GM10266 (cell line): ENCODE results near the gene IRF2.
"Not testable (repeated sequence)": the region's sequence is repeated elsewhere in the genome, so short reads cannot be mapped to it uniquely, and the experiment has no call there.

Source experiments
- DNase-seq: peaks from one replicate; pipeline ENCODE4 v3.0.0; 2012; ENCODE audit errors: extremely low spot score
- TF ChIP-seq, protein P1 (sequence below): IDR thresholded peaks from 2 replicates; pipeline ENCODE4 v1.5.1; 2012; ENCODE audit warnings: mild to moderate bottlenecking, low read depth; ENCODE audit not compliant: control insufficient read depth, insufficient read depth; ENCODE audit errors: missing control alignments

Gene IRF2

DNA sequence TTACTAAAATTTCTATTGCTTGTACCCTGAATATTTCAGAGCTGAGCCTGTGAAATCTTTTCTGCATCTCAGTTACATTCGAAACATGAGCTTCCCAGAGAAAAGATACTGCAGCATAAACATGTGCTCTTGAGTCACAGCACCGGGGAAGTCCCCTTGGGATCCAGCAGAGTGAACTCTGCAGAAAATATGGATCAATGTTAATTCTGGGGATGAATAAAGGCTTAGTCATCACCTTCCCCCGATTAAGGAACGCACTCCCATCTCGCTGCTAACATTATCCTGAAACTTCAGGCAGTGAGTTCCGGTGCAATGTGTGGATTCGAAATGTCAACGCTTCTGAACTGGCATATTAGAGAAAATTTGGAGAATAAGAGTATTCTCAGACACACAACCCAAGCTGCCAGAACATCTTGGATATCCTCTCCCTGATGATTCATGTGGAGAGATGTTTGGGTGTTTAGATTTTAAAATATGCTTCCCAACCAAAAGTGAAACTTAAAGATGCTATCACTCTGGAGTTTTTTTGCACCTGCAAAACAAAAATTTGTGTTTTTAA is 90.8 kb downstream of the IRF2 start:
- TF ChIP-seq, protein P1, sequence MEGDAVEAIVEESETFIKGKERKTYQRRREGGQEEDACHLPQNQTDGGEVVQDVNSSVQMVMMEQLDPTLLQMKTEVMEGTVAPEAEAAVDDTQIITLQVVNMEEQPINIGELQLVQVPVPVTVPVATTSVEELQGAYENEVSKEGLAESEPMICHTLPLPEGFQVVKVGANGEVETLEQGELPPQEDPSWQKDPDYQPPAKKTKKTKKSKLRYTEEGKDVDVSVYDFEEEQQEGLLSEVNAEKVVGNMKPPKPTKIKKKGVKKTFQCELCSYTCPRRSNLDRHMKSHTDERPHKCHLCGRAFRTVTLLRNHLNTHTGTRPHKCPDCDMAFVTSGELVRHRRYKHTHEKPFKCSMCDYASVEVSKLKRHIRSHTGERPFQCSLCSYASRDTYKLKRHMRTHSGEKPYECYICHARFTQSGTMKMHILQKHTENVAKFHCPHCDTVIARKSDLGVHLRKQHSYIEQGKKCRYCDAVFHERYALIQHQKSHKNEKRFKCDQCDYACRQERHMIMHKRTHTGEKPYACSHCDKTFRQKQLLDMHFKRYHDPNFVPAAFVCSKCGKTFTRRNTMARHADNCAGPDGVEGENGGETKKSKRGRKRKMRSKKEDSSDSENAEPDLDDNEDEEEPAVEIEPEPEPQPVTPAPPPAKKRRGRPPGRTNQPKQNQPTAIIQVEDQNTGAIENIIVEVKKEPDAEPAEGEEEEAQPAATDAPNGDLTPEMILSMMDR = no peak
- DNase-seq = no peak

DNA sequence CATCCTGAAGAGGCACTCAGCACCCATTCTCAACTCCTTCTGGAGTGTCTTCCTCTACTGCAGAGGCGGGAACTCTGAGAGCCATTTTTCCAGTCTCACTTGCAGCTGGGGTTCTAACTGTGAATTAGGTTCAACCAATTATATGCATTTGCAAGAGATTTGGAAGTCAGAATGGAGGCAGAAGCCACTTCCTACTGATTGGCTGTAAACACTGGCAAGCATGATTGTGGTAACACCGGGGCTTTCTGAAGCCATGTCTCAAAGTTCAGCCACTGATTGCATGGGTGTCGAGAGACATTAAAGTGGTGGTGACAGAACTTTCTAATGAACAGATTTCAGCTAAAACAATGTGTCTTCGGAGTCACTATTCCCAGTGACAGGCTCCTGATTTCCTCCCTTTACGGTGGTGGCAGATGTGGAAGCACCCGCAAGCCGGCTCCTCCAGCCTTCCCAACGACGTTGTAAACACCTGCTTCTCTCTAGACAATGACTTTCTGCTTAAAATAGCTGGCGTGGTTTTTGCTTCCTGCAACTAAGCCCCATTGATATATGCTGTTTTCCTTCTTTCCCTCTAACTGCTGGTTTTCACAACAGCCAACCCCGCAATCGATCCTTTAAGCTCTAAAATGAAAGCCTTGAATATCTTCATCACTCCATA is 92.0 kb downstream of the IRF2 start:
- TF ChIP-seq, protein P1 = no peak
- peak; percentile 45 for DNase-seq

DNA sequence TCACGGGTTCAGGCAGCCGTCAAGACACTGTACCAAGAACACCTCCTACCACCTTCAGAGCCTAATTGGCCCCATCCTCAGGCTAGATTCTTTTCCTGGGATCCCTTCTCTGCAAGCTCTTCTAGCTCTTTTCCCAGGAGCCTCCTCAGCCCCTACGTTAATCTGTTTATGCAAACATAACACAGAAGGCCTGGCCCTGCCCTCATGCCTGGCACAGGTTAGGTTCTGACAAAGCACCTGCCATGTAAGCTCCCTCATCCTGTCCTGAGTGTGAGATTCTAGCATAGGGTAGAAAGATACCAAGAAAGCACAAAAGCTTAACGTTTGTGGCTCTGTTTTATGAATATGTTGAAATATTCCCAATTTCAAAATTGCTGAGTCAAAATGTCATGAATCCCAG is 93.6 kb downstream of the IRF2 start:
- TF ChIP-seq, protein P1 = no peak
- DNase-seq = no peak

DNA sequence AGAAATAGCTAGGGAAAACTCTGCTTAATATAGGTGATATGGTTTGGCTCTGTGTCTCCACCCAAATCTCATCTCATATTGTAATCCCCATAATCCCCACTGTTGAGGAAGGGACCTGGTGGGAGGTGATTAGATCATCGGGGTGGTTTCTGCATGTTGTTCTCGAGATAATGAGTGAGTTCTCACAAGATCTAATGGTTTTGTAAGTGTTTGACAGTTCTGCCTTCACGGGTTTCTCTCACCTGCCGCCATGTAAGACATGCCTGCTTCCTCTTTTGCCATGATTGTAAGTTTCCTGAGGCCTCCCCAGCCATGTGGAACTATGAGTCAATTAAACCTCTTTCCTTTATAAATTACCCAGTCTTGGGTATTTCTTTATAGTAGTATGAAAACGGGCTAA is 94.1 kb downstream of the IRF2 start:
- DNase-seq = not testable (repeated sequence)

DNA sequence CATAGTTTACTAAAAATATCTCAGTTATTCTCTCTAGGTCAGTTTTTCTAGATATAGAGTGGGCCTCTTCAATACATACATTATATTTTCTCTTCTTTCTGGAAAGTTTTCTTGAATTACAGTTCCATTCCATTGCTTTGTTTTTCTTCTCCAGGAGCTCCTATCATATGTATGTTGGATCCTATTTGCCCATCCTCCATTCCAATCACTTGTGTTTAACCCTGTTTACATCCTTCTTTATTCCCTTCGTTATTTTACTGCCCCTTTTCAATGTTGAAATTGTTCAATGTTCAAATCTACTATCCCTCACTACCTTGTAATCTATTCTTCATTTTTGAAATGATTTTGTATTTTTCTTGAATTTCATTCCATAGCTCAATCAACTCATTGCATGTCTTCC is 97.4 kb downstream of the IRF2 start:
- no peak for DNase-seq
- TF ChIP-seq, protein P1 = no peak

DNA sequence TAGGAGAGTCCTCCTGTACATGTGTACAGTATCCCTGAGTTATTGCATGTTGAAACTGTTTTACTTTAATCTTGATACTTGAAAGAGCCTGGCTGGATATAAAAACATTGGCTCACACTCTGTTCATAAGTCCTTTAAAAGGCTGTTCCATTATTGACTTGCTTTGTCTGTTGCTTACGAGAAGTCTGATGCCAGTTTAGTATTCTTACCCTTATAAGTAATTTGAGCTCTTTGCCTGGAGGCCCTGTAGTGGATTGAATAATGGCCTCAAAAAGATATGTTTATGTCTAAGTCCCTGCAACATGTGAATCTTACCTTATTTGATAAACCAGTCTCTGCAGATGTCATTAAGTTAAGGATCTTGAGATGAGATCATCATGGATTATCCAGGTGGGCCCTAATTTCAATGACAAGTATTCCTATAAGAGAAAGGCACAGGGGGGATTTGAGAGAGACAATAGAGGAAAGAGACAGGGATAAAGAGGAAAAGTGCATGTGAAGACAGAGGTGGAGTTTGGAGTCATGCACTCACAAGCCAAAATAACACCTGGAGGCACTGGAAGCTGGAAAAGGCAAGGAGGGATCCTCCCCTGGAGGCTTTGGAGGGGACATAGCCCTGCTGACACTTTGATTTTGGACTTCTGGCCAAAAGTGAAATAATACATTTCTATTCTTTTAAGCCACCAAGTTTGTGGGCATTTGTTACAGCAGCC is 98.1 kb downstream of the IRF2 start:
- DNase-seq = no peak

DNA sequence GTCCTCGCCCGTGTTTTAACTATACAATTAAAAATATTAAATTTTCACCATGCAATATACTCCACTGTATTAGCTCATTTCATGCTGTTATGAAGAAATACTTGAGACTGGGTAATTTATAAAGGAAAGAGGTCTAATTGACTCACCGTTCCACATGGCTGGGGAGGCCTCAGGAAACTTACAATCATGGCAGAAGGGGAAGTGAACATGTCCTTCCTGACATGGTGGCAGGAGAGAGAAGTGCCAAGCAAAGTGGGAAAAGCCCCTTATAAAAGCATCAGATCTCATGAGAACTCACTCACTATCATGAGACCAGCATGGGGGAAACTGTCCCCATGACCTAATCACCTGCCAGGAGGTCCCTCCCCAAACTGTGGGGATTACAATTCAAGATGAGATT is 98.7 kb downstream of the IRF2 start:
- DNase-seq = not testable (repeated sequence)

More for the DNA sequence above, 98.1 kb downstream of the IRF2 start:
- TF ChIP-seq, protein P1 = no peak

DNA sequence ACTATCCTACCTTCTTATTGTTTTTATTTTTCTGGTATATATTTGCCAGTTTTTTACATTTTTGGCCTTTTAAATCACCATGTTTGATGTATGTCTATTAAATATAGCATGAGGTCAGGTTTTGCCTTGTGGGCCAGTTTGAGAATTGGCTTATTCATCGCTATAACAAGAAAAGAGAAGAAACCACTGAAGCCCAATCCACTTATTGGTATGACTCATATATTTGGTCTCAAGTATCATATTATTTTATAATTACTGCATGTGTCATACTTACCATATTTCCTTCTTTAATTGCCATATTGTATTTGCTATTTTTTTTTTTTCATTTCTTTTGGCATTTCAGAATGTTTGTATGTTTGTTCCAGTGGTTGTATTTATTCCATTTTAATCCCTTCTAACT is 99.3 kb downstream of the IRF2 start:
- no peak for DNase-seq
- TF ChIP-seq, protein P1 = no peak
